CD4-positive, alpha-beta T cell treated with Interleukin-17A for 1 hour (primary cell): Measurements from ENCODE around the gene CDC37L1.

Experiments used
- DNase-seq: peaks from one replicate; pipeline ENCODE4 v3.0.0-alpha.2; 2020

CDC37L1 gene

DNA sequence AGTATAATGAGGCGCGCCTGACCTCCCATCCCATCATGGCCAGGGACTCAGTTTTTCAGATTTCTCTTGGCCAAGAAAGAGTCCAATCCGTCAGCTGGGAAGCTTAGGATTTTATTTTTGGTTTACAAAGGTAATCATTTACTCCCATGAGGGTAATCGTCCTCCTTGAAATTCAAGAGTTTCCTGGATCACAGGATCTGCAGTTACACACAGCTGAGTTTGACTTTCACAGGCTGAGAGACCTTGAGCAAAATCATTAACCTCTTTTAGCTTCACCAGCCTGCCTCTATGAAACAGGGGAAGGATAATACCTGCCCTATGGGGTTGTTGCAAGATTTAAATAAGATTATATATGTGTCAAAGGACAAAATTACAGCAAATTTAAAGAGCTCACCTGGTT lies 77.1 kb downstream of the CDC37L1 start:
- no peak for DNase-seq
